Activated naive CD4-positive, alpha-beta T cell treated with anti-CD3 and anti-CD28 coated beads, Interleukin-2, amount 50 U/mL, for 72 hours (primary cell): ENCODE measurements around the gene ADGRV1. TPM values are rescaled to one million over a fixed set of nuclear protein-coding genes. Genes with fewer than 3 reads are reported as not detected.
"Not testable (repeated sequence)": the region's sequence is repeated elsewhere in the genome, so short reads cannot be mapped to it uniquely, and the experiment has no call there.

Source experiments
- ATAC-seq, 2 donors: fragments of 150-1000 bp; cut with Tn5 transposase; 2 replicates each; pipeline ENCODE4 v1.10.0; 2021; ENCODE audit warnings: mild to moderate bottlenecking in 2 of 2, moderate library complexity in 2 of 2
- DNase-seq, 2 donors: peaks; one replicate each; pipeline ENCODE4 v3.0.0; 2021 to 2022; ENCODE audit warnings: low spot score in 2 of 2
- H3K27ac Mint-ChIP-seq, 2 donors: one replicate each; pipeline ENCODE4 v1.8.0; 2022; ENCODE audit warnings: mild to moderate bottlenecking in 2 of 2, mixed read lengths in 2 of 2
- H3K36me3 Mint-ChIP-seq, 2 donors: one replicate each; pipeline ENCODE4 v1.8.0; 2022; ENCODE audit warnings: mixed read lengths in 2 of 2
- H3K9me3 Mint-ChIP-seq, 2 donors: one replicate each; pipeline ENCODE4 v1.8.0; 2022; ENCODE audit warnings: mixed read lengths in 2 of 2
- total RNA-seq, 2 donors: library from RNA; stranded (reverse); gene quantifications; one replicate each; pipeline ENCODE4 v1.2.3, GENCODE V29; 2022

The ADGRV1 gene
- total RNA-seq, 2 donors from 2014 or later = 0.16 TPM; not detected in 1

- DNase-seq (no peak), ATAC-seq (no peak)
- no peak overlapping the region for H3K27ac Mint-ChIP-seq
- no peaks in the 10 kb centered on the region for H3K9me3 Mint-ChIP-seq
- no peaks in the 10 kb centered on the region for H3K36me3 Mint-ChIP-seq
Observed at GRCh38 chr5:90844931-90845330, 286.3 kb downstream of the ADGRV1 start.

- Mint-ChIP-seq H3K27ac (no peak overlapping the region), H3K9me3 (no peaks in the 10 kb centered on the region), H3K36me3 (no peaks in the 10 kb centered on the region)
- DNase-seq (no peak), ATAC-seq (no peak)
Observed at GRCh38 chr5:90845723-90846554, 287.3 kb downstream of the ADGRV1 start.

GRCh38 chr5:90847606-90848005 lies 289.0 kb downstream of the ADGRV1 start:
- not testable (repeated sequence) for H3K27ac Mint-ChIP-seq, ATAC-seq, DNase-seq, H3K9me3 Mint-ChIP-seq, H3K36me3 Mint-ChIP-seq

GRCh38 chr5:90849939-90850338 lies 291.3 kb downstream of the ADGRV1 start:
- no peaks in the 10 kb centered on the region for H3K36me3 Mint-ChIP-seq
- no peak overlapping the region for H3K27ac Mint-ChIP-seq

GRCh38 chr5:90852531-90852930 lies 293.9 kb downstream of the ADGRV1 start:
- no peak overlapping the region for H3K27ac Mint-ChIP-seq
- no peaks in the 10 kb centered on the region for H3K9me3 Mint-ChIP-seq
- H3K36me3 Mint-ChIP-seq = no peaks in the 10 kb centered on the region
- ATAC-seq = no peak
- no peak for DNase-seq

More at GRCh38 chr5:90849939-90850338, 291.3 kb downstream of the ADGRV1 start:
- no peaks in the 10 kb centered on the region for H3K9me3 Mint-ChIP-seq
- ATAC-seq = no peak
- no peak for DNase-seq

- no peak for DNase-seq
- Mint-ChIP-seq H3K36me3 (no peaks in the 10 kb centered on the region), H3K9me3 (no peaks in the 10 kb centered on the region), H3K27ac (no peak overlapping the region)
- peak in 1 of 2 donors; percentile 68 for ATAC-seq
Observed at GRCh38 chr5:90853750-90854149, 295.2 kb downstream of the ADGRV1 start.

- DNase-seq (no peak), ATAC-seq (no peak)
- no peaks in the 10 kb centered on the region for H3K9me3 Mint-ChIP-seq
- no peak overlapping the region for H3K27ac Mint-ChIP-seq
- H3K36me3 Mint-ChIP-seq = no peaks in the 10 kb centered on the region
Observed at GRCh38 chr5:90854169-90854568, 295.6 kb downstream of the ADGRV1 start.

- Mint-ChIP-seq H3K27ac (no peak overlapping the region), H3K36me3 (no peaks in the 10 kb centered on the region), H3K9me3 (no peaks in the 10 kb centered on the region)
Observed at GRCh38 chr5:90855296-90856010, 296.9 kb downstream of the ADGRV1 start.

GRCh38 chr5:90861843-90862586 lies 303.4 kb downstream of the ADGRV1 start:
- DNase-seq = no peak
- Mint-ChIP-seq H3K9me3 (no peaks in the 10 kb centered on the region), H3K27ac (no peak overlapping the region), H3K36me3 (no peaks in the 10 kb centered on the region)
- ATAC-seq = no peak

More at GRCh38 chr5:90855296-90856010, 296.9 kb downstream of the ADGRV1 start:
- no peak for ATAC-seq
- DNase-seq = no peak

GRCh38 chr5:90865180-90865579 lies 306.6 kb downstream of the ADGRV1 start:
- ATAC-seq (no peak), DNase-seq (no peak)
- Mint-ChIP-seq H3K27ac (no peak overlapping the region), H3K36me3 (no peaks in the 10 kb centered on the region), H3K9me3 (no peaks in the 10 kb centered on the region)

- H3K27ac Mint-ChIP-seq = no peak overlapping the region
- H3K36me3 Mint-ChIP-seq = no peaks in the 10 kb centered on the region
- H3K9me3 Mint-ChIP-seq = no peaks in the 10 kb centered on the region
- ATAC-seq (peak in 1 of 2 donors; percentile 65), DNase-seq (no peak)
Observed at GRCh38 chr5:90866333-90866732, 307.7 kb downstream of the ADGRV1 start.

GRCh38 chr5:90866915-90867731 lies 308.5 kb downstream of the ADGRV1 start:
- no peak for ATAC-seq
- H3K36me3 Mint-ChIP-seq = no peaks in the 10 kb centered on the region
- no peak for DNase-seq
- H3K9me3 Mint-ChIP-seq = no peaks in the 10 kb centered on the region
- H3K27ac Mint-ChIP-seq = no peak overlapping the region

- Mint-ChIP-seq H3K27ac (no peak overlapping the region), H3K36me3 (no peaks in the 10 kb centered on the region), H3K9me3 (no peaks in the 10 kb centered on the region)
- ATAC-seq = no peak
- no peak for DNase-seq
Observed at GRCh38 chr5:90868799-90869198, 310.2 kb downstream of the ADGRV1 start.

GRCh38 chr5:90871391-90871991 lies 312.9 kb downstream of the ADGRV1 start:
- DNase-seq (no peak), ATAC-seq (peak in 1 of 2 donors; percentile 9)
- no peaks in the 10 kb centered on the region for H3K36me3 Mint-ChIP-seq
- H3K27ac Mint-ChIP-seq = no peak overlapping the region
- no peaks in the 10 kb centered on the region for H3K9me3 Mint-ChIP-seq

GRCh38 chr5:90873033-90873517 lies 314.5 kb downstream of the ADGRV1 start:
- peak; percentile 57 to 91 for ATAC-seq

GRCh38 chr5:90874066-90874465 lies 315.5 kb downstream of the ADGRV1 start:
- Mint-ChIP-seq H3K27ac (no peak overlapping the region), H3K9me3 (no peaks in the 10 kb centered on the region), H3K36me3 (no peaks in the 10 kb centered on the region)
- no peak for ATAC-seq
- DNase-seq = no peak

More at GRCh38 chr5:90873033-90873517, 314.5 kb downstream of the ADGRV1 start:
- peak in 1 of 2 donors; percentile 13 for DNase-seq
- no peaks in the 10 kb centered on the region for H3K36me3 Mint-ChIP-seq
- H3K27ac Mint-ChIP-seq = no peak overlapping the region
- H3K9me3 Mint-ChIP-seq = no peaks in the 10 kb centered on the region
